Measurements from ENCODE around the gene C12orf75.

DNA sequence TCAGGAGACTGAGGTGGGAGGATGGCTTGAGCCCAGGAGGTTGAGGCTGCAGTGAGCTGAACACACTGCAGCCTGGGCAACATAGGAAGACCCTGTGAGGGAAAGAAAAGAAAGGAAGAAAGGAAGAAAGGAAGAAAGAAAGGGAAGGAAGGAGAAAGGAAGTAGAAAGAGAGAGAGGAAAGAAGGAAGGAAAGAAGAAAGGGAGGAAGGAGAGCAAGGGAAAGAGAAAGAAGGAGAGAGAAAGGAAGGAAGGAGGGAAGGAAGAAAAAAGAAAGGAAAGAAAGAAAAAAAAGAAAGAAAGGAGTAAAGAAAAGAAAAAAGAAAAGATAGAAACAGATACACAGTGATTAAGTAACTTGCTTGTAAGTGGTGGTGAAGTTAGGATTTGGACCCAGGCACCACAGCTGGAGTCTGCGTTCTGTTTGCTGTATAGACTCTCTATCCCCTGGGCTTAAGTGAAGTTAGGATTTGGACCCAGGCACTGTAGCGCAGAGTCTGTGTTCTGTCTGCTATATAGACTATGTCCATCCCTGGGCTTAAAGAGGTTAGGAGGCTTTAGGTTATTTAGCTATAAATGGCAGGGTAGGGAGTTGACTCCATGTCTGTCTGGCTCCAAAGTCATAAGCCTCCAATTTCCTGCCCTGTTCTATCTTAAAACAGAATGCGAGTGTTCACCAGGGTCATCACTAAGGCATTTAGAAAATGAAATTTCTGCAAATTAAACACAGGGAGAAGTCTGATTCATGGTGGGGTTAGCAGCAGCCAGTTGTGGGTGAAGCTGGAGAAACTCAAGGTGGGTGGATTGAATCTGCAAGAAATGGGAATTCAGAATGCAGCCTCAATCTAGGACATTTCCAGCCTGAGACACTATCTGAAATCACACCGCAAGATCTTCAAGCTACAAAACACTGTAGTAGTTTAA is 13.3 kb upstream of the C12orf75 start:
- TF ChIP-seq, protein P1, sequence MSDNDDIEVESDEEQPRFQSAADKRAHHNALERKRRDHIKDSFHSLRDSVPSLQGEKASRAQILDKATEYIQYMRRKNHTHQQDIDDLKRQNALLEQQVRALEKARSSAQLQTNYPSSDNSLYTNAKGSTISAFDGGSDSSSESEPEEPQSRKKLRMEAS (IDR thresholded peaks at IDR 0.05; ENCODE audit: insufficient read depth, insufficient read length): no peak
- TF ChIP-seq, protein P2, sequence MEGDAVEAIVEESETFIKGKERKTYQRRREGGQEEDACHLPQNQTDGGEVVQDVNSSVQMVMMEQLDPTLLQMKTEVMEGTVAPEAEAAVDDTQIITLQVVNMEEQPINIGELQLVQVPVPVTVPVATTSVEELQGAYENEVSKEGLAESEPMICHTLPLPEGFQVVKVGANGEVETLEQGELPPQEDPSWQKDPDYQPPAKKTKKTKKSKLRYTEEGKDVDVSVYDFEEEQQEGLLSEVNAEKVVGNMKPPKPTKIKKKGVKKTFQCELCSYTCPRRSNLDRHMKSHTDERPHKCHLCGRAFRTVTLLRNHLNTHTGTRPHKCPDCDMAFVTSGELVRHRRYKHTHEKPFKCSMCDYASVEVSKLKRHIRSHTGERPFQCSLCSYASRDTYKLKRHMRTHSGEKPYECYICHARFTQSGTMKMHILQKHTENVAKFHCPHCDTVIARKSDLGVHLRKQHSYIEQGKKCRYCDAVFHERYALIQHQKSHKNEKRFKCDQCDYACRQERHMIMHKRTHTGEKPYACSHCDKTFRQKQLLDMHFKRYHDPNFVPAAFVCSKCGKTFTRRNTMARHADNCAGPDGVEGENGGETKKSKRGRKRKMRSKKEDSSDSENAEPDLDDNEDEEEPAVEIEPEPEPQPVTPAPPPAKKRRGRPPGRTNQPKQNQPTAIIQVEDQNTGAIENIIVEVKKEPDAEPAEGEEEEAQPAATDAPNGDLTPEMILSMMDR (IDR thresholded peaks at IDR 0.05; ENCODE audit: extremely low read depth in 1 of 2, insufficient read depth in 1 of 2, low read depth in 1 of 2, low read length in 2 of 2): no peak
- TF ChIP-seq POLR2AphosphoS5 (IDR thresholded peaks at IDR 0.05; ENCODE audit: insufficient read depth, low read depth, low read length) (no peak), EZH2 (IDR thresholded peaks at IDR 0.05; ENCODE audit: borderline replicate concordance, low read depth, low read length, severe bottlenecking) (no peak), POLR2A (IDR thresholded peaks at IDR 0.05; ENCODE audit: low read depth, low read length) (no peak)
